A673 (cell line): ENCODE data around the gene HTRA2. TPM values are rescaled to one million over a fixed set of nuclear protein-coding genes. Genes with fewer than 3 reads are reported as not detected.

Experiments used
- BruUV-seq: library from RNA; stranded (reverse); fragments of 400-500 nt; replicated peaks from 2 replicates; lab custom pipeline; 2021; lab: Mats Ljungman, UMichigan
- CTCF ChIA-PET: fragments of 300-600 bp; sonication (Branson Sonifier 250); formaldehyde crosslinking; loops from one replicate; lab custom pipeline; 2022; ENCODE audit warnings: antibody characterized with exemption; lab: Charles Lee
- POLR2A ChIA-PET: fragments of 300-600 bp; sonication (Branson Sonifier 250); formaldehyde crosslinking; loops from one replicate; lab custom pipeline; 2022; ENCODE audit warnings: antibody characterized with exemption; ENCODE audit not compliant: low non-redundant PET; lab: Charles Lee
- DNase-seq: peaks from one replicate; pipeline ENCODE4 v3.0.0-alpha.2; 2015; ENCODE audit warnings: low spot score
- H3K27ac ChIP-seq: fragments of 200-600 bp; sonication (generic); 2 replicates; pipeline ENCODE4 v1.5.1; 2016; ENCODE audit warnings: mixed run types, low read depth, mild to moderate bottlenecking, mixed read lengths, antibody characterized with exemption, low read length; ENCODE audit not compliant: poor library complexity, severe bottlenecking
- H3K27me3 ChIP-seq: fragments of 200-600 bp; sonication (generic); replicated peaks from 2 replicates; pipeline ENCODE4 v1.6.1; 2017; ENCODE audit warnings: mixed run types, low read depth, mild to moderate bottlenecking, mixed read lengths, antibody characterized with exemption, low read length; ENCODE audit not compliant: insufficient read depth, poor library complexity
- H3K36me3 ChIP-seq: fragments of 200-600 bp; sonication (generic); 2 replicates; pipeline ENCODE4 v1.6.1; 2016; ENCODE audit warnings: mixed run types, mild to moderate bottlenecking, mixed read lengths, antibody characterized with exemption, low read length; ENCODE audit not compliant: insufficient read depth, poor library complexity, severe bottlenecking
- H3K4me1 ChIP-seq: fragments of 200-600 bp; sonication (generic); 2 replicates; pipeline ENCODE4 v1.6.1; 2017; ENCODE audit warnings: mixed run types, mild to moderate bottlenecking, mixed read lengths, antibody characterized with exemption, low read length; ENCODE audit not compliant: insufficient read depth, poor library complexity, severe bottlenecking
- H3K4me3 ChIP-seq: fragments of 200-600 bp; sonication (generic); 2 replicates; pipeline ENCODE4 v1.5.1; 2016; ENCODE audit warnings: low read depth, mixed run types, mild to moderate bottlenecking, mixed read lengths, low read length; ENCODE audit not compliant: poor library complexity, severe bottlenecking
- H3K9me3 ChIP-seq: fragments of 200-600 bp; sonication (generic); 2 replicates; pipeline ENCODE4 v1.6.1; 2016; ENCODE audit warnings: mixed run types, low read depth, mild to moderate bottlenecking, mixed read lengths, antibody characterized with exemption, low read length; ENCODE audit not compliant: poor library complexity, severe bottlenecking
- EZH2 ChIP-seq: fragments of 200-600 bp; sonication (generic); IDR thresholded peaks from 2 replicates; pipeline ENCODE4 v1.6.1; 2017; ENCODE audit warnings: borderline replicate concordance, low read depth, mild to moderate bottlenecking, mixed read lengths, antibody characterized with exemption, low read length; ENCODE audit not compliant: poor library complexity, severe bottlenecking
- intact Hi-C: fragments of 100-400 bp; cut with micrococcal nuclease; formaldehyde crosslinking; loops from one replicate; pipeline ENCODE4 v1.10.0; 2022; ENCODE audit not compliant: unreplicated experiment
- total RNA-seq: library from RNA; stranded (reverse); gene quantifications from 2 replicates; pipeline ENCODE4 v1.2.3, GENCODE V29; 2021
- TF ChIP-seq, protein P1 (sequence below): fragments of 300-800, 200-600 bp; sonication (generic); conservative IDR thresholded peaks from 2 replicates; pipeline ENCODE4 v1.5.1; 2017; ENCODE audit warnings: low read depth, mild to moderate bottlenecking, antibody characterized with exemption, low read length, moderate library complexity, mixed read lengths

The HTRA2 gene
- total RNA-seq, 1 experiment from 2014 or later: 35.1 TPM

DNA sequence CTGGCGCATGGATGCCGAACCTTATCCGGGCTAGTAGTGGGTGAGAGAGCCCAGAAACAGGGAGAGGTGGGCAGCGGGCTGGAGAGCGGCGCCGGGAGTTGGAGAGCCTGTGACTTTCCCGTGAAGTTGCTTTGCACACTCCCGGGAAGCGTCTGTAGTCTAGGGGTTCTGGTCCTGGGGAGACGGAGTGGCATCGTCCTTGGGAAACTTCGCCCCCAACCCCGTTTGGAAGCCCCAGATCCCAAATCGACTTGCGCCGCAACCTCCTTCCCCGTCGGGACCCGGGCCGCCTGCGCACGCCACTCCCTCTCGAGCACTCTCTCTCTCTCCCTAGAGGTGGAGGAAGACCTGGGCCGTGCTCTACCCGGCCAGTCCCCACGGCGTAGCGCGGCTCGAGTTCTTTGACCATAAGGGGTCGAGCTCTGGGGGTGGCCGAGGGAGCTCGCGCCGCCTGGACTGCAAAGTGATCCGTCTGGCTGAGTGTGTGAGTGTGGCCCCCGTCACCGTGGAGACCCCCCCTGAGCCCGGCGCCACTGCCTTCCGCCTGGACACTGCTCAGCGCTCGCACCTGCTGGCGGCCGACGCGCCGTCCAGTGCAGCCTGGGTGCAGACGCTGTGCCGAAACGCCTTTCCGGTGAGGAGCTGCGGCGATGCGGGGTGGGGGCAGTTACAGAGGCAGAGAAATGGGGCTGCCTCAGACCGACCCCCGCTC is 25.2 kb downstream of the HTRA2 start:
- Histone ChIP-seq H3K36me3 (peaks cover 7% of the 10 kb centered on the region), H3K27me3 (no peaks in the 10 kb centered on the region), H3K4me3 (peak overlapping the region; percentile 76), H3K4me1 (no peaks in the 10 kb centered on the region), H3K27ac (peak overlapping the region; percentile 78), H3K9me3 (no peaks in the 10 kb centered on the region)
- DNase-seq: peak; percentile 36
- TF ChIP-seq EZH2: no peak
- TF ChIP-seq, protein P1, sequence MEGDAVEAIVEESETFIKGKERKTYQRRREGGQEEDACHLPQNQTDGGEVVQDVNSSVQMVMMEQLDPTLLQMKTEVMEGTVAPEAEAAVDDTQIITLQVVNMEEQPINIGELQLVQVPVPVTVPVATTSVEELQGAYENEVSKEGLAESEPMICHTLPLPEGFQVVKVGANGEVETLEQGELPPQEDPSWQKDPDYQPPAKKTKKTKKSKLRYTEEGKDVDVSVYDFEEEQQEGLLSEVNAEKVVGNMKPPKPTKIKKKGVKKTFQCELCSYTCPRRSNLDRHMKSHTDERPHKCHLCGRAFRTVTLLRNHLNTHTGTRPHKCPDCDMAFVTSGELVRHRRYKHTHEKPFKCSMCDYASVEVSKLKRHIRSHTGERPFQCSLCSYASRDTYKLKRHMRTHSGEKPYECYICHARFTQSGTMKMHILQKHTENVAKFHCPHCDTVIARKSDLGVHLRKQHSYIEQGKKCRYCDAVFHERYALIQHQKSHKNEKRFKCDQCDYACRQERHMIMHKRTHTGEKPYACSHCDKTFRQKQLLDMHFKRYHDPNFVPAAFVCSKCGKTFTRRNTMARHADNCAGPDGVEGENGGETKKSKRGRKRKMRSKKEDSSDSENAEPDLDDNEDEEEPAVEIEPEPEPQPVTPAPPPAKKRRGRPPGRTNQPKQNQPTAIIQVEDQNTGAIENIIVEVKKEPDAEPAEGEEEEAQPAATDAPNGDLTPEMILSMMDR: no peak
- intact Hi-C loops: no loop called here
- BruUV-seq: TSS peak; percentile 54
- ChIA-PET POLR2A (no interaction called here), CTCF (no interaction called here)

DNA sequence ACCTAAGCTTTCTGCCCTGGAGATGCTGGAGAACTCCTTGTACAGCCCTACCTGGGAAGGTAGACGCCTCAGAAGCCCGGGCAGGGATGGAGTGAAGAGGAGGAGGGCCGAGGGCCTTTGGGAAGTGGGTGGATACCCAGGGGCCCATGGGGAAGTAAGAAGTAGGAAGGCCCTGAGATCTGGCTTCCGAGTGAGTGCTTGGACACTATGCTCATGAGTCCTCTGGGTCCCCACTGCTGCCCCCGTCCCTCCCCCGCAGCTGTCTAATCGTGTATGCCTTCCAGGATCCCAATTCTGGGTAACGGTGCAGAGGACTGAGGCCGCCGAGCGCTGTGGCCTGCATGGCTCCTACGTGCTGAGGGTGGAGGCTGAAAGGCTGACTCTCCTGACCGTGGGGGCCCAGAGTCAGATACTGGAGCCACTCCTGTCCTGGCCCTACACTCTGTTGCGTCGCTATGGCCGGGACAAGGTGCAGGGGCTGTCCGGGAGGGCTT is 25.9 kb downstream of the HTRA2 start:
- H3K4me1 ChIP-seq: no peaks in the 10 kb centered on the region
- peak overlapping the region; percentile 76 for H3K4me3 ChIP-seq
- intact Hi-C loops: no loop called here
- DNase-seq: no peak
- BruUV-seq: no TSS peak
- no peaks in the 10 kb centered on the region for H3K27me3 ChIP-seq
- H3K36me3 ChIP-seq: peaks cover 7% of the 10 kb centered on the region
- no peak overlapping the region for H3K27ac ChIP-seq
- CTCF ChIA-PET: no interaction called here
- TF ChIP-seq, protein P1: no peak
- no peak for TF ChIP-seq EZH2
- H3K9me3 ChIP-seq: no peaks in the 10 kb centered on the region
- POLR2A ChIA-PET: no interaction called here

DNA sequence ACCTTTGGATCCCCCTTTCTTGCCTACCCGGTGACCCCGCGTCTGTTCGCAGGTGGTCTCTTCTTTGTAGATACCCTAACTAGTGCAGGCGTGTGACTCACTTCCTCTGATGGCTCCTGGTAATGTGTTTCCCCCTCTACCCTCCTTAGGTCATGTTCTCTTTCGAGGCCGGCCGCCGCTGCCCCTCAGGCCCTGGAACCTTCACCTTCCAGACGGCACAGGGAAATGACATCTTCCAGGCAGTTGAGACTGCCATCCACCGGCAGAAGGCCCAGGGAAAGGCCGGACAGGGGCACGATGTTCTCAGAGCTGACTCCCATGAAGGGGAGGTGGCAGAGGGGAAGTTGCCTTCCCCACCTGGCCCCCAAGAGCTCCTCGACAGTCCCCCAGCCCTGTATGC is 26.4 kb downstream of the HTRA2 start:
- ChIA-PET POLR2A (no interaction called here), CTCF (no interaction called here)
- no TSS peak for BruUV-seq
- DNase-seq: no peak
- intact Hi-C loops: no loop called here
- Histone ChIP-seq H3K27me3 (no peaks in the 10 kb centered on the region), H3K4me3 (no peak overlapping the region), H3K9me3 (no peaks in the 10 kb centered on the region), H3K27ac (no peak overlapping the region), H3K4me1 (no peaks in the 10 kb centered on the region), H3K36me3 (peaks cover 7% of the 10 kb centered on the region)
- no peak for TF ChIP-seq EZH2
- TF ChIP-seq, protein P1: no peak
